Activated CD4-positive, CD25-positive, alpha-beta regulatory T cell treated with anti-CD3 and anti-CD28 coated beads, Interleukin-2, amount 50 U/mL, for 24 hours (primary cell): ENCODE results near the gene NECAB2.

Experiments
- ATAC-seq, 2 donors: fragments of 150-1000 bp; cut with Tn5 transposase; one replicate each; pipeline ENCODE4 v1.10.0; 2021; ENCODE audit warnings: mild to moderate bottlenecking in 1 of 2, moderate library complexity in 1 of 2

Gene NECAB2

DNA sequence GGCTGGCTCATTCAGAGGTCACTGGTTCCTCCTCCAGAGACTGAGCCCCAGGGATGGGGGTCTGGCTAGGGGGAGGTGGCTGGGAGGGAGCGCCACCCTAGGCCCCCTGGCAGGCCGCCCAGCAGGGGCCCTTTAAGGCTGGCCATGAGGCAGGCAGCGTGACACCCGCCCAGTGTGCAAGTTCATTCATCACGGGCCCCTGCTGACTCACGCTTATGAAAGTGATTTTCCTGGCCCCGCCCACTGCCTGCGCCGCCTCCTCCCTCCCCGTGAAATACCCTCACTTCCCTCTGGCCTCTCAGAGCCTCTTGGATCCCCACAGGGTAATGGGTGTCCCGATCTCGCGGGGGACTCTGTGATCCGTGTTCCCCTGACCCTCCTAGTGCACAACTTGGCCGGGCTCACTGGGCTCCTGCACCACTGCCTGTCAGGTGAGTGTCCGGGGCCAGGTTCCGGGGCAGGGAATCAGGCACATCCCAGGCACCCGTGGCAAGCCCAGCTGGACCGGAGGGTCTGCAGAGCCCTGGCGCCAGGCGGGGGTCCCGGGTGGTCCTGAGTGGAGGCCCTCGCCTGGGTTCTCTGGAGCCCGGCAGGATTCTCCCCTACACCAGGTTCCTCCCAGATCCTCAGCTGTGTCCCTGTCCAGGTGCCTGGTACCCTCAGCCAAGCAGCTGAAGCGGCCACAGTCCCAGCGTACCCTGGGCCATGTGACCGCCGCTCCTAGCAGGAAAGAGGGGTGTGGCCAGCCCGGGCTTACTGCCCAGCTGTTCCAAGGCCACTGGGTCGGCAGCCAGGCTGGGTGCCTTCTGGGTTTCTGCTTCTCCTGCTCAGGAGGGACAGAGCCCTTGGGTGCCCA is 14.9 kb upstream of the NECAB2 start, which contains the start of gene OSGIN1:
Gene OSGIN1 (plus strand): TSS at position 301 of the 856 bp plus-strand sequence. CDS start 4,432 bp downstream, outside the sequence.
- ATAC-seq, result peak; percentile 94 to 95

DNA sequence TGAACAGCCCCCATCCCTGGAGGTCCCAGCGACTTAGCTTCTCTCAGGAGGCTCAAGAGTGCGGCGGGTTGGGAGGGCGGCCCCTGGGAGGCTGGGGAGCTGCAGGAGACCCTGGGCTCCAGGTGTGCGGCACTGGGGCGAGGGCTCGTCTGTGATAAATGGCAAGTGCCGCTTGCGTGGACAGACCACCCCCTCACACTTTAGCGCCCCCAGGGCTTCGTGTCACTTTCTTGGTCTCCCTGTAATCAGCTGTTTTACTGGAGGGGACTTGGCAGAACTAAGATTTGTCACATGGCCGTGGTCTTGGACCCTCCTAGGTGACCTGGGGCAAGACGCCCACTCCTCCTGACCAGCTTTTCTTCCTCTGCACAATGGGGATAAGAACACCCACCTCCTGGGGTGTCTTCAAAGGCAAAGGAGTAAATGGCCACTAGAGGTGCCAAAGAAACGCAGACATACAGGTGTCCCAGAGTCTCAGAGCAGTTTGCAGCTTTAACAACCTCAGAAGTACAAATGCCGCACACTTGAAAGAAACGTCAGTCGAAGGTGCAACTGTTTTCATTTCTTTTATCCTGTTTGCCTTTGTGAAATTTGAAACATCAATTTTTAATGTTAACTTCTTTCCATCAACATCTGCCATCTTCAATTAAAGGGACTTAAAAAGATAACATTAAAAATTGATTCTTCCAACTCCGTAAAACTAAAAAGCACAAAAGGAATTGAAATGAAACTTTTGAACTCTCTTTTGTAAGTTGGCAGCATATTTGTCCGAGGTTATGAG is 14.1 kb upstream of the NECAB2 start:
- ATAC-seq, result peak; percentile 50 to 53

DNA sequence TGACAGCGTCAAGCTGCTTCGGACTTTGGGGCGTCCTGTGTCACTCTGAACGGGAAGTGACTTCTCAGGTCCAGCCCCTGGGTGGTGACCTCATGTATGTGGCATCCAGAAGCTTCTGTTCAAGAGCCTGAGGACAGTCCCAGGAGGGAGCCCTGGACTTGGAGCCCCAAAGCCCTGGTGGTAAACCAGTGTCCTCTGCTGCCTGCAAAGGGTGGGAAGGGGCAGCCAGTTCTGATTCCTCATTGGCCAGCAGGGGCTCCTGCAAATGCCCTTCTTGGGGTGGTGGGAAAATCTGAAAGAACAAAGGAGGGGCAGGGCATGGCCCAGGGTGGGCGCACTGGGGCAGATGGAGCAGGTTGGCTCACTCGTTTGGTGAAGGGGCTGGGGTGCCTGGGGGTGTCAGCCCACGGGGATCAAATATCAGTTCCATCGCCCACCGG is 13.4 kb upstream of the NECAB2 start:
- ATAC-seq, result no peak

GRCh38 chr16:83955218-83956130 is 12.6 kb upstream of the NECAB2 start:
- ATAC-seq, result no peak

- peak in 1 of 2 donors; percentile 24 for ATAC-seq
Measured at GRCh38 chr16:83956336-83957289, 11.4 kb upstream of the NECAB2 start.

DNA sequence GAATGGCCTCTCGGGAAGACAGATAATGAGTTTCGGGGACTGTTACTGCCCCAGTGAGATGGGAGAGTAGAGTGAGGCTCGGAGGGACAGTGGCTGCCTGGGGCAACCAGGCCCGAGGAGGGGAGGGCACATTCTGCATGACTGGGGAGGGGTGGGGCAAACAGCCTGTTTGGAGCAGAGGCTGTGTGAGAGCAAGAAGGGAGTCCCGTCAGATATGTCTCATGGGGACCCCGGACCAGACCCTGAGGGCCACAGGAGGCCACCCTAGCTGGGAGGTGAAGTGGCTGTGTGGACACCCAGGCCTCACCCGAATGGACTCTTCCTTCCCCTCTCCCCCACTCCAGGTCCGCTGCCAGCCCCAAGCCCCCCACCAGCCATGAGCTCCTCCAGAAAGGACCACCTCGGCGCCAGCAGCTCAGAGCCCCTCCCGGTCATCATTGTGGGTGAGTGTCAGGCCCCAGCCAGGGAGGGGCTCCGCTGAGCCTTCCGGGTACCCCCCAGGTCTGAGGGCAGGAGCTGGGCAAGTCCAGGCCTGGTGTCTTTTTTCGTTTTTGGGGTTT is 10.7 kb upstream of the NECAB2 start:
- ATAC-seq, result no peak

- ATAC-seq, result no peak
Measured at GRCh38 chr16:83958137-83958845, 9.8 kb upstream of the NECAB2 start.

GRCh38 chr16:83958846-83959565 is 9.0 kb upstream of the NECAB2 start:
- ATAC-seq, result no peak

GRCh38 chr16:83959656-83960434 is 8.2 kb upstream of the NECAB2 start:
- ATAC-seq, result no peak

GRCh38 chr16:83960521-83961249 is 7.4 kb upstream of the NECAB2 start:
- ATAC-seq, result no peak

DNA sequence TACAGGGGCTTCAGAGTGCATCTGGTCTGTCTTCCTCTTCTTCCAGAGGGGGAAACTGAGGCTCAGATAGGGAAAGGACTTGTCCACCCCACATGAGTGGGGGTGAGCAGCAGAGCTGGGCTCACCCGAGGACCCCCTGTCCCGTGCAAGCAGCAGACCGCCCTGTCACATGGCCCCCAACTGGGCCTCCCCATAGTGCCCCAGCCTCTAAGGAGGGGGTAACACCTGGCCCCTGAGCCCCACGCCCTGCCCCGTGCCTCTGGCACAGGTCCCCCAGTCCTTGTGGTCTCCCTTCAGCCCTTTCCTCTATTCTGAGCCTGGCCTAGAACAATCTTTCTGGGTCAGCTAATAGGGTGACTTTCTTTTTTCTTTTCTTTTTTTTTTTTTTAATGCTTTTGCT is 6.5 kb upstream of the NECAB2 start:
- ATAC-seq, result no peak

- no peak for ATAC-seq
Measured at GRCh38 chr16:83963277-83964119, 4.5 kb upstream of the NECAB2 start.

GRCh38 chr16:83964684-83965443 is 3.2 kb upstream of the NECAB2 start:
- no peak for ATAC-seq

DNA sequence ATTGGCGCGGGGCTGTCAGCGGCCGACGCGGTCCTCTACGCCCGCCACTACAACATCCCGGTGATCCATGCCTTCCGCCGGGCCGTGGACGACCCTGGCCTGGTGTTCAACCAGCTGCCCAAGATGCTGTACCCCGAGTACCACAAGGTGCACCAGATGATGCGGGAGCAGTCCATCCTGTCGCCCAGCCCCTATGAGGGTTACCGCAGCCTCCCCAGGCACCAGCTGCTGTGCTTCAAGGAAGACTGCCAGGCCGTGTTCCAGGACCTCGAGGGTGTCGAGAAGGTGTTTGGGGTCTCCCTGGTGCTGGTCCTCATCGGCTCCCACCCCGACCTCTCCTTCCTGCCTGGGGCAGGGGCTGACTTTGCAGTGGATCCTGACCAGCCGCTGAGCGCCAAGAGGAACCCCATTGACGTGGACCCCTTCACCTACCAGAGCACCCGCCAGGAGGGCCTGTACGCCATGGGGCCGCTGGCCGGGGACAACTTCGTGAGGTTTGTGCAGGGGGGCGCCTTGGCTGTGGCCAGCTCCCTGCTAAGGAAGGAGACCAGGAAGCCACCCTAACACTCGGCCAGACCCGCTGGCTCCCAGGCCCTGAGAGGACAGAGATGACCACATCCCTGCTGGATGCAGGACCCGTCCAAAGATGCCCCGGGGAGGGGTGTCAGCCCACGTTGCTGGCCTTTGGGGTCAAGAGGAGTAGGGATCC is 2.4 kb upstream of the NECAB2 start:
- no peak for ATAC-seq

- no peak for ATAC-seq
Measured at GRCh38 chr16:83966153-83966696, 1.8 kb upstream of the NECAB2 start.
